NB4 (cell line): ENCODE measurements around the gene ESYT2.

Experiments used
- MYC ChIP-seq: IDR thresholded peaks from 2 replicates; pipeline ENCODE4 v1.6.1; 2011; ENCODE audit warnings: low read depth, low read length
- POLR2A ChIP-seq: IDR thresholded peaks from 2 replicates; pipeline ENCODE4 v1.6.1; 2011; ENCODE audit warnings: mild to moderate bottlenecking; ENCODE audit not compliant: insufficient read length; ENCODE audit errors: extremely low read depth
- TF ChIP-seq, protein P1 (sequence below): IDR thresholded peaks from one replicate; pipeline ENCODE4 v1.5.1; 2012; ENCODE audit warnings: low read depth, low read length
- TF ChIP-seq, protein P2 (sequence below): IDR thresholded peaks from 2 replicates; pipeline ENCODE4 v1.6.1; 2011; ENCODE audit warnings: low read depth, low read length

DNA sequence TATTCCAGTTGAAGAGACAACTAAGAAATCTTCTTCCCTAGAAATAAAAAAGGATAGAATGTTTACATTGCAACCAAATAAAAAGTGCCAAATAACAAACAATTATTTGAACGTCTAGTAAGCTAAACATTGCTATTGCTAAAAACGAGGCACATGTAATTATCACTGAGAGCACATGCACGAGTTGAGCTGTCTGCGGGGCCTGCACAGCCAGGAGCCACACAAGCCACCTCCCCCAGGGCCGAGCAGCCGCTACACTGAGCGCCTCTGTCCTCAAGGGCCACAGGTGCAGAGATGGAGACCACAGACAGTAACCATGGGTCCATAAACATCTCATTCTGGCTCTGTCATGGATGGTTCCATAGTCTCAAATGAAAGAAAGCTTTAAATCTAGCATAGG lies 141.9 kb downstream of the ESYT2 start:
- no peak for TF ChIP-seq POLR2A
- TF ChIP-seq, protein P1, sequence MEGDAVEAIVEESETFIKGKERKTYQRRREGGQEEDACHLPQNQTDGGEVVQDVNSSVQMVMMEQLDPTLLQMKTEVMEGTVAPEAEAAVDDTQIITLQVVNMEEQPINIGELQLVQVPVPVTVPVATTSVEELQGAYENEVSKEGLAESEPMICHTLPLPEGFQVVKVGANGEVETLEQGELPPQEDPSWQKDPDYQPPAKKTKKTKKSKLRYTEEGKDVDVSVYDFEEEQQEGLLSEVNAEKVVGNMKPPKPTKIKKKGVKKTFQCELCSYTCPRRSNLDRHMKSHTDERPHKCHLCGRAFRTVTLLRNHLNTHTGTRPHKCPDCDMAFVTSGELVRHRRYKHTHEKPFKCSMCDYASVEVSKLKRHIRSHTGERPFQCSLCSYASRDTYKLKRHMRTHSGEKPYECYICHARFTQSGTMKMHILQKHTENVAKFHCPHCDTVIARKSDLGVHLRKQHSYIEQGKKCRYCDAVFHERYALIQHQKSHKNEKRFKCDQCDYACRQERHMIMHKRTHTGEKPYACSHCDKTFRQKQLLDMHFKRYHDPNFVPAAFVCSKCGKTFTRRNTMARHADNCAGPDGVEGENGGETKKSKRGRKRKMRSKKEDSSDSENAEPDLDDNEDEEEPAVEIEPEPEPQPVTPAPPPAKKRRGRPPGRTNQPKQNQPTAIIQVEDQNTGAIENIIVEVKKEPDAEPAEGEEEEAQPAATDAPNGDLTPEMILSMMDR: no peak
- TF ChIP-seq, protein P2, sequence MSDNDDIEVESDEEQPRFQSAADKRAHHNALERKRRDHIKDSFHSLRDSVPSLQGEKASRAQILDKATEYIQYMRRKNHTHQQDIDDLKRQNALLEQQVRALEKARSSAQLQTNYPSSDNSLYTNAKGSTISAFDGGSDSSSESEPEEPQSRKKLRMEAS: no peak
- TF ChIP-seq MYC: no peak
